Measurements from ENCODE around the gene GPHB5. TPM values are rescaled to one million over a fixed set of nuclear protein-coding genes. Genes with fewer than 3 reads are reported as not detected.

Gene GPHB5
- total and polyA plus RNA-seq, 9 of the 15 experiments (the other 6 are each of a cell fraction or from before 2014, with no cell fraction given): not detected

DNA sequence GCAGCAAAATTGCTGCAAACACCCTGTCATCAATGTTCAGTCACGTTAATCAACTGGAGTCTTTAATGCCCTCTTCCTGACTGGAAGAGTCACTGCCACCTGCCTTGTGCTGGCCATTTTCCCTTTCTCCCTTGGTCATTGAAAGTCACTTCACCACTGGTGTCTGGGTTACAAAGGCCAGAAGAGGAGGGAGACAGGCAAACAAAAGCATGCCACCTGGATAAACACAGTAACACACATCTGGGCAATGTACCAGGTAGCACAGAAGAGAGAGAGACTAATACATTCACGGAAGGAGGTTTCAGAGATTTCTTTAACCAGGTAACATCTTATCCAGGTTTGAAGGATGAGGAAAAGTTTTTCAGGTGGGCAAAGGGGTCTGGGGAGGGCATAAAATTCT is 32.7 kb downstream of the GPHB5 start:
- H3K27me3 ChIP-seq (ENCODE audit: control insufficient read depth in 2 of 2, insufficient read depth in 2 of 2, low read length in 2 of 2): 0 out of 5 replicates have a peak, but pooled peaks cover 0 to 9% of the 10 kb centered on the region in 2 experiments
- H3K79me2 ChIP-seq (ENCODE audit: control insufficient read depth, insufficient read depth, low read length): no peaks in the 10 kb centered on the region
- no peak for TF ChIP-seq MYNN (IDR thresholded peaks at IDR 0.05)
- TF ChIP-seq MYNN (CRISPR knock-in tag; IDR thresholded peaks at IDR 0.05): no peak
- no peak for TF ChIP-seq NCOA4 (IDR thresholded peaks at IDR 0.05; ENCODE audit: partially characterized antibody)
- no peak for TF ChIP-seq KLF6 (CRISPR knock-in tag; IDR thresholded peaks at IDR 0.05; ENCODE audit: borderline replicate concordance)
- TF ChIP-seq ATF7 (IDR thresholded peaks at IDR 0.05): no peak
- no peak for TF ChIP-seq RBM15 (IDR thresholded peaks at IDR 0.05; ENCODE audit: insufficient read depth, low read length)
- no peak for TF ChIP-seq NKRF (IDR thresholded peaks at IDR 0.05; ENCODE audit: borderline replicate concordance)
- no peak for TF ChIP-seq TSC22D4 (tag; IDR thresholded peaks at IDR 0.05)
- TF ChIP-seq NR2C2 (CRISPR knock-in tag; IDR thresholded peaks at IDR 0.05): no peak
- no peak for TF ChIP-seq NR2C2 (tag; IDR thresholded peaks at IDR 0.05)
- TF ChIP-seq GTF2B (IDR thresholded peaks at IDR 0.05; ENCODE audit: extremely low read depth, insufficient read length): no peak
- TF ChIP-seq BRD4 (IDR thresholded peaks at IDR 0.05): no peak
- no peak for TF ChIP-seq THRAP3 (IDR thresholded peaks at IDR 0.05; ENCODE audit: borderline replicate concordance)
- no peak for TF ChIP-seq ZFPM2 (CRISPR knock-in tag; IDR thresholded peaks at IDR 0.05)
- TF ChIP-seq ZNF239 (CRISPR knock-in tag; IDR thresholded peaks at IDR 0.05): no peak
- TF ChIP-seq CAMTA2 (CRISPR knock-in tag; conservative IDR thresholded peaks at IDR 0.05): no peak
- no peak for TF ChIP-seq ZNF589 (CRISPR knock-in tag; IDR thresholded peaks at IDR 0.05; ENCODE audit: low read depth)
- TF ChIP-seq, protein P1, sequence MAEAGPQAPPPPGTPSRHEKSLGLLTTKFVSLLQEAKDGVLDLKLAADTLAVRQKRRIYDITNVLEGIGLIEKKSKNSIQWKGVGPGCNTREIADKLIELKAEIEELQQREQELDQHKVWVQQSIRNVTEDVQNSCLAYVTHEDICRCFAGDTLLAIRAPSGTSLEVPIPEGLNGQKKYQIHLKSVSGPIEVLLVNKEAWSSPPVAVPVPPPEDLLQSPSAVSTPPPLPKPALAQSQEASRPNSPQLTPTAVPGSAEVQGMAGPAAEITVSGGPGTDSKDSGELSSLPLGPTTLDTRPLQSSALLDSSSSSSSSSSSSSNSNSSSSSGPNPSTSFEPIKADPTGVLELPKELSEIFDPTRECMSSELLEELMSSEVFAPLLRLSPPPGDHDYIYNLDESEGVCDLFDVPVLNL (CRISPR knock-in tag; IDR thresholded peaks at IDR 0.05; ENCODE audit: low read depth): no peak
- TF ChIP-seq MIER1 (IDR thresholded peaks at IDR 0.05; ENCODE audit: low read depth): no peak
- no peak for TF ChIP-seq SRF (CRISPR knock-in tag; IDR thresholded peaks at IDR 0.05)
- TF ChIP-seq NR2C1 (IDR thresholded peaks at IDR 0.05): no peak
- no peak for TF ChIP-seq NR2C1 (tag; IDR thresholded peaks at IDR 0.05)
- no peak for TF ChIP-seq BHLHE40 (IDR thresholded peaks at IDR 0.05; ENCODE audit: low read length)
- no peak overlapping the region for H2AFZ ChIP-seq (ENCODE audit: low read depth, low read length)
- H3K9ac ChIP-seq (ENCODE audit: insufficient read depth in 1 of 2, low read depth in 2 of 2, low read length in 2 of 2): no peak overlapping the region
- no peak overlapping the region for H3K4me3 ChIP-seq
- no peaks in the 10 kb centered on the region for H3K4me1 ChIP-seq (replicated peaks in 1 of 2; ENCODE audit: control insufficient read depth in 2 of 2, insufficient read depth in 2 of 2, low read length in 2 of 2)
- no peak overlapping the region for H3K27ac ChIP-seq (ENCODE audit: extremely low read depth, low read depth, low read length)
- POLR2A ChIA-PET: no interaction called here
- ATAC-seq: no peak
- in situ Hi-C loops (cut with MboI) (loop anchor here (25.0 kb wide), 1 partner anchor 1399 kb away; no protein-coding TSS in a partner anchor), intact Hi-C loops (cut with micrococcal nuclease) (no loop called here)
- no peaks in the 10 kb centered on the region for H3K9me3 ChIP-seq (replicated peaks; ENCODE audit: control insufficient read depth, insufficient read depth, low read depth, low read length)
- no peaks in the 10 kb centered on the region for H3K9me1 ChIP-seq (ENCODE audit: control insufficient read depth, insufficient read depth, low read length)
- no peak for FAIRE-seq
- WGBS (ENCODE audit: insufficient coverage, low coverage, missing lambda C conversion rate): 0% methylated on average over 1 of the region's 2 CpGs
- DNase-seq (ENCODE audit: extremely low read depth in 1 of 4, low spot score in 3 of 4): no peak
- H3K36me3 ChIP-seq (ENCODE audit: control insufficient read depth, insufficient read depth, low read length): no peaks in the 10 kb centered on the region
- no peaks in the 10 kb centered on the region for H4K20me1 ChIP-seq (replicated peaks; ENCODE audit: control insufficient read depth, insufficient read depth, low read length)
- no peak overlapping the region for H3K4me2 ChIP-seq (ENCODE audit: insufficient read depth, low read length)
- BruUV-seq (replicated peaks): no TSS peak
- CTCF ChIA-PET (ENCODE audit: low intra/inter-chr PET ratio): no interaction called here

Measured in K562 (cell line).